K562 (cell line): Measurements from ENCODE around the gene LZTR1. TPM values are rescaled to one million over a fixed set of nuclear protein-coding genes. Genes with fewer than 3 reads are reported as not detected.

Experiments used
- ATAC-seq: fragments of 200-7000 bp; cut with Tn5 transposase; 3 replicates; pipeline ENCODE4 v1.9.1; 2020; ENCODE audit warnings: moderate library complexity
- BruUV-seq: library from RNA; stranded (reverse); fragments of 400-500 nt; replicated peaks from 2 replicates; lab custom pipeline; 2021; lab: Mats Ljungman, UMichigan
- CTCF ChIA-PET: fragments of 300-600 bp; formaldehyde crosslinking; extraction: SDS; loops from one replicate; lab custom pipeline; 2021; ENCODE audit warnings: low intra/inter-chr PET ratio; lab: Yijun Ruan, JAX
- POLR2A ChIA-PET: fragments of 300-600, 350-650 bp; sonication (Branson Sonifier 250); formaldehyde crosslinking; extraction: SDS; loops from one replicate; lab custom pipeline; 2021; ENCODE audit warnings: antibody characterized with exemption, inconsistent platforms; lab: Yijun Ruan, JAX
- DNase-seq, 4 experiments: peaks; one replicate each; pipeline versions ENCODE4 v3.0.0 to v3.0.0-alpha.2; 2011 to 2018; ENCODE audit warnings: low spot score in 3 of 4, mixed read lengths in 3 of 4; ENCODE audit errors: extremely low read depth in 1 of 4
- FAIRE-seq: peaks from 2 replicates; lab custom pipeline; 2011; peaks lifted over from hg19 to GRCh38; lab: Jason Lieb, UNC
- H2AFZ ChIP-seq: 2 replicates; pipeline ENCODE4 v1.6.0; 2011; ENCODE audit warnings: low read depth, low read length, control low read depth, inconsistent platforms
- H3K27ac ChIP-seq: fragments of 200-600 bp; 3 replicates; pipeline ENCODE4 v1.8.0; 2011; ENCODE audit warnings: low read depth, mild to moderate bottlenecking, control low read depth, inconsistent platforms, low read length, moderate library complexity, mixed read lengths; ENCODE audit errors: extremely low read depth
- H3K27me3 ChIP-seq, 2 experiments: fragments of 300-600 bp in 1 of 2; 2 replicates in 1 of 2; 3 replicates in 1 of 2; pipeline versions ENCODE4 v1.6.0 to v1.8.0; 2011; ENCODE audit warnings: inconsistent platforms in 2 of 2, low read length in 2 of 2, mild to moderate bottlenecking in 1 of 2, mixed read lengths in 1 of 2, moderate library complexity in 1 of 2; ENCODE audit not compliant: control insufficient read depth in 2 of 2, insufficient read depth in 2 of 2
- H3K36me3 ChIP-seq: fragments of 300-600 bp; 3 replicates; pipeline ENCODE4 v1.8.0; 2011; ENCODE audit warnings: mild to moderate bottlenecking, low read length, inconsistent platforms; ENCODE audit not compliant: control insufficient read depth, insufficient read depth
- H3K4me1 ChIP-seq, 2 experiments: fragments of 200-600 bp in 1 of 2; replicated peaks in 1 of 2; 2 replicates in 1 of 2; 3 replicates in 1 of 2; pipeline versions ENCODE4 v1.5.1 to v1.8.0; 2011; ENCODE audit warnings: inconsistent platforms in 2 of 2, low read length in 2 of 2, mild to moderate bottlenecking in 1 of 2, mixed read lengths in 1 of 2, moderate library complexity in 1 of 2; ENCODE audit not compliant: control insufficient read depth in 2 of 2, insufficient read depth in 2 of 2
- H3K4me2 ChIP-seq: 2 replicates; pipeline ENCODE4 v1.6.1; 2011; ENCODE audit warnings: low read length, control low read depth, inconsistent platforms, mixed read lengths; ENCODE audit not compliant: insufficient read depth
- H3K4me3 ChIP-seq: fragments of 200-600 bp; sonication (generic), shearing (Covaris generic); 2 replicates; pipeline ENCODE4 v1.5.1; 2016; ENCODE audit warnings: control low read depth, inconsistent platforms
- H3K79me2 ChIP-seq: fragments of 200-600 bp; 3 replicates; pipeline ENCODE4 v1.8.0; 2011; ENCODE audit warnings: low read length, inconsistent platforms; ENCODE audit not compliant: control insufficient read depth, insufficient read depth
- H3K9ac ChIP-seq, 2 experiments: 2 replicates each; pipeline versions ENCODE4 v1.6.0 to v1.6.1; 2011; ENCODE audit warnings: low read depth in 2 of 2, low read length in 2 of 2, control low read depth in 1 of 2, inconsistent platforms in 1 of 2, mild to moderate bottlenecking in 1 of 2, mixed read lengths in 1 of 2; ENCODE audit not compliant: insufficient read depth in 1 of 2
- H3K9me1 ChIP-seq: one replicate; pipeline ENCODE4 v1.6.0; 2011; ENCODE audit warnings: inconsistent platforms, mild to moderate bottlenecking, low read length, moderate library complexity; ENCODE audit not compliant: control insufficient read depth, insufficient read depth
- H3K9me3 ChIP-seq: replicated peaks from 2 replicates; pipeline ENCODE4 v1.5.1; 2011; ENCODE audit warnings: low read depth, low read length, inconsistent platforms; ENCODE audit not compliant: control insufficient read depth, insufficient read depth
- H4K20me1 ChIP-seq: replicated peaks from 2 replicates; pipeline ENCODE4 v1.6.1; 2011; ENCODE audit warnings: low read length, inconsistent platforms, mixed read lengths; ENCODE audit not compliant: control insufficient read depth, insufficient read depth
- CAMTA2 ChIP-seq: fragments of 250-450 bp; sonication (Bioruptor Pico); conservative IDR thresholded peaks from 2 replicates; pipeline ENCODE4 v1.5.1; 2022
- CCNT2 ChIP-seq: IDR thresholded peaks from 2 replicates; pipeline ENCODE4 v1.6.1; 2011; ENCODE audit warnings: borderline replicate concordance, low read depth, mild to moderate bottlenecking, moderate library complexity, mixed read lengths, low read length; ENCODE audit not compliant: insufficient read length; ENCODE audit errors: extremely low read depth
- E2F3 ChIP-seq: fragments of 250-450 bp; sonication (Bioruptor Pico); IDR thresholded peaks from 2 replicates; pipeline ENCODE4 v1.4.0; 2020; ENCODE audit warnings: mild to moderate bottlenecking
- HDAC8 ChIP-seq: fragments of 450-650 bp; IDR thresholded peaks from 2 replicates; pipeline ENCODE4 v1.6.1; 2016; ENCODE audit warnings: mild to moderate bottlenecking, missing genetic modification characterization, moderate library complexity, missing compliant biosample characterization
- NR4A1 ChIP-seq, 2 experiments: fragments of 250-450 bp in 1 of 2; fragments of 450-650 bp in 1 of 2; sonication (Bioruptor Pico) in 1 of 2; IDR thresholded peaks; 2 replicates each; pipeline versions ENCODE4 v1.4.0 to v1.6.1; 2016 to 2020; ENCODE audit warnings: mild to moderate bottlenecking in 2 of 2, missing compliant biosample characterization in 1 of 2, missing genetic modification characterization in 1 of 2, moderate library complexity in 1 of 2
- TAF15 ChIP-seq: fragments of 200-400 bp; formaldehyde crosslinking; IDR thresholded peaks from 2 replicates; pipeline ENCODE4 v1.6.1; 2017; ENCODE audit warnings: mild to moderate bottlenecking, low read depth, low read length, moderate library complexity
- WHSC1 ChIP-seq: IDR thresholded peaks from one replicate; pipeline ENCODE4 v1.6.1; 2012; ENCODE audit warnings: low read length, control low read depth, inconsistent platforms
- ZNF165 ChIP-seq: fragments of 250-450 bp; sonication (Bioruptor Pico); IDR thresholded peaks from 2 replicates; pipeline ENCODE4 v1.4.0; 2020; ENCODE audit warnings: borderline replicate concordance
- ZNF644 ChIP-seq: fragments of 200-800 bp; sonication (Bioruptor generic); IDR thresholded peaks from 2 replicates; pipeline ENCODE4 v1.6.1; 2016; ENCODE audit warnings: low read depth, missing genetic modification characterization, missing compliant biosample characterization
- ZNF764 ChIP-seq: fragments of 250-450 bp; sonication (Bioruptor Pico); IDR thresholded peaks from 2 replicates; pipeline ENCODE4 v1.4.0; 2020; ENCODE audit warnings: low read depth, mild to moderate bottlenecking, moderate library complexity
- WGBS: fragments of 100-300 bp; shearing (Covaris generic); methylation state at CpG from one replicate; pipeline ENCODE4 v1.1.6; 2016; ENCODE audit warnings: low coverage, mixed read lengths; ENCODE audit not compliant: insufficient coverage; ENCODE audit errors: missing lambda C conversion rate; 5-methylcytosine and 5-hydroxymethylcytosine counted together
- in situ Hi-C: fragments of 300-500 bp; cut with MboI; formaldehyde crosslinking; loops from 4 replicates; pipeline ENCODE4 v1.15.0; 2018; ENCODE audit warnings: inconsistent platforms, mixed read lengths
- intact Hi-C: fragments of 100-400 bp; cut with micrococcal nuclease; formaldehyde crosslinking; loops from 2 replicates; pipeline ENCODE4 v1.14.2; 2022
- polyA plus RNA-seq, 8 experiments: library from polyadenylated mRNA; depleted of rRNA in 4 of 8; stranded (reverse) in 5 of 8; unstranded in 3 of 8; fragments of >200 nt; fragmentation: Nextera tagmentation in 2 of 8; fragmentation: Illumina TruSeq in 1 of 8; extraction: Ambion mirVana in 2 of 8; extraction: Trizol in 1 of 8; gene quantifications; 2 replicates each; pipeline versions ENCODE4 v1.2.1 to v1.2.3, GENCODE V29; 2011 to 2014; ENCODE audit warnings: inconsistent platforms in 1 of 8, missing spikeins in 1 of 8
- total RNA-seq, 7 experiments: library from RNA; depleted of rRNA in 6 of 7; stranded (reverse); fragments of >200 nt in 6 of 7; fragmentation: Illumina TruSeq in 2 of 7; extraction: Trizol in 2 of 7; gene quantifications; 2 replicates each; pipeline versions ENCODE4 v1.2.1 to v1.2.3, GENCODE V29; 2011 to 2021; ENCODE audit warnings: low replicate concordance in 1 of 7
- TF ChIP-seq, protein P1 (sequence below): sonication (generic); formaldehyde crosslinking; IDR thresholded peaks from 2 replicates; pipeline ENCODE4 v1.8.1; 2023; ENCODE audit warnings: mild to moderate bottlenecking, missing genetic modification reagents
- TF ChIP-seq, protein P2 (sequence below): sonication (generic); formaldehyde crosslinking; IDR thresholded peaks from 2 replicates; pipeline ENCODE4 v1.8.0; 2022; ENCODE audit warnings: mild to moderate bottlenecking, low read depth, missing genetic modification reagents
- TF ChIP-seq, protein P3 (sequence below), 2 experiments: IDR thresholded peaks; 2 replicates each; pipeline ENCODE4 v1.6.1; 2011; ENCODE audit warnings: borderline replicate concordance in 1 of 2, control low read depth in 1 of 2, low read depth in 1 of 2, low read length in 1 of 2, mild to moderate bottlenecking in 1 of 2, mixed read lengths in 1 of 2, moderate library complexity in 1 of 2; ENCODE audit not compliant: insufficient read depth in 1 of 2, insufficient read length in 1 of 2, poor library complexity in 1 of 2, severe bottlenecking in 1 of 2; ENCODE audit errors: extremely low read depth in 1 of 2

The LZTR1 gene
- total and polyA plus RNA-seq, 9 of the 15 experiments (the other 6 are each of a cell fraction or from before 2014, with no cell fraction given): 2.2 to 135 (median 63.0) TPM

DNA sequence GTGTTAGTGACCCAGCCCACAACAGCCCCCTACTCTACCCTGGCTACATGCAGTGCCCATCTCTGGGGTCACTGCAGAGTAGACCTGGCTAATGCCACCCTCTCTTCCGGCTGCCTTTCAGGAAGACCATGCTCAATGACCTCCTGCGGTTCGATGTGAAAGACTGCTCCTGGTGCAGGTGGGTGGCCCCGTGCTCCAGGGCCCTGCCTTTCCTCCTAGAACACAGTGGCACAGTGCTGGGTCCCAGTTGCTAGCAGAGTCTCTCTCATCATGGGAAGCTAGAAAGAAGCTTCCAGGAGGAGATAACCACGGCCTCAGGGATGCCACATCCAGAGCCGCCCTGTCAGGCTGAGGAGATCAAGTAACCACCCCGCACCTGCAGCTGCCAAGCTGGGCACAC, 3.6 kb downstream of the LZTR1 start:
- ChIA-PET CTCF (no interaction called here), POLR2A (interaction anchor here (0.7 to 6.8 kb wide), 7 partner anchors 10 to 87 kb away, joined by 3 to 127 read pairs (median 5); partner anchors contain the start of gene THAP7)
- no peak overlapping the region for H2AFZ ChIP-seq
- DNase-seq (no peak), ATAC-seq (no peak), FAIRE-seq (no peak)
- WGBS: 96% methylated on average over 7 of the region's 7 CpGs
- H3K79me2 ChIP-seq: peaks cover 23% of the 10 kb centered on the region
- BruUV-seq: no TSS peak
- no peaks in the 10 kb centered on the region for H3K27me3 ChIP-seq
- peaks cover 17 to 49% of the 10 kb centered on the region in 2 experiments for H3K4me1 ChIP-seq
- H3K4me3 ChIP-seq: no peak overlapping the region
- intact Hi-C loops: no loop called here
- H3K4me2 ChIP-seq: no peak overlapping the region
- H3K9me3 ChIP-seq: no peaks in the 10 kb centered on the region
- H3K27ac ChIP-seq: no peak overlapping the region
- H3K36me3 ChIP-seq: peaks cover 67% of the 10 kb centered on the region
- H4K20me1 ChIP-seq: 0 out of 2 replicates have a peak, but pooled peaks cover 4% of the 10 kb centered on the region
- no peak for TF ChIP-seq ZNF644 (tag)
- TF ChIP-seq, protein P1, sequence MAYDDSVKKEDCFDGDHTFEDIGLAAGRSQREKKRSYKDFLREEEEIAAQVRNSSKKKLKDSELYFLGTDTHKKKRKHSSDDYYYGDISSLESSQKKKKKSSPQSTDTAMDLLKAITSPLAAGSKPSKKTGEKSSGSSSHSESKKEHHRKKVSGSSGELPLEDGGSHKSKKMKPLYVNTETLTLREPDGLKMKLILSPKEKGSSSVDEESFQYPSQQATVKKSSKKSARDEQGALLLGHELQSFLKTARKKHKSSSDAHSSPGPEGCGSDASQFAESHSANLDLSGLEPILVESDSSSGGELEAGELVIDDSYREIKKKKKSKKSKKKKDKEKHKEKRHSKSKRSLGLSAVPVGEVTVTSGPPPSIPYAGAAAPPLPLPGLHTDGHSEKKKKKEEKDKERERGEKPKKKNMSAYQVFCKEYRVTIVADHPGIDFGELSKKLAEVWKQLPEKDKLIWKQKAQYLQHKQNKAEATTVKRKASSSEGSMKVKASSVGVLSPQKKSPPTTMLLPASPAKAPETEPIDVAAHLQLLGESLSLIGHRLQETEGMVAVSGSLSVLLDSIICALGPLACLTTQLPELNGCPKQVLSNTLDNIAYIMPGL (CRISPR knock-in tag): 0 out of 2 replicates have a peak, but pooled peaks have one; percentile 30
- TF ChIP-seq ZNF764 (CRISPR knock-in tag): 0 out of 2 replicates have a peak, but pooled peaks have one; percentile 26
- 0 out of 2 replicates have a peak, but pooled peaks have one; percentile 57 for TF ChIP-seq CAMTA2
- TF ChIP-seq TAF15: no peak
- peak; percentile 65; the same call in 1 of the 2 replicates for TF ChIP-seq E2F3 (CRISPR knock-in tag)
- peak; percentile 57; the same call in 1 of the 2 replicates for TF ChIP-seq ZNF165 (CRISPR knock-in tag)
- no peak for TF ChIP-seq HDAC8 (tag)
- peak; percentile 43 for TF ChIP-seq WHSC1
- 0 out of 2 replicates have a peak, but pooled peaks have one; percentile 11 for TF ChIP-seq NR4A1 (CRISPR knock-in tag; IDR thresholded peaks at IDR 0.05)
- no peak for TF ChIP-seq NR4A1 (tag; IDR thresholded peaks at IDR 0.05)
- TF ChIP-seq, protein P2, sequence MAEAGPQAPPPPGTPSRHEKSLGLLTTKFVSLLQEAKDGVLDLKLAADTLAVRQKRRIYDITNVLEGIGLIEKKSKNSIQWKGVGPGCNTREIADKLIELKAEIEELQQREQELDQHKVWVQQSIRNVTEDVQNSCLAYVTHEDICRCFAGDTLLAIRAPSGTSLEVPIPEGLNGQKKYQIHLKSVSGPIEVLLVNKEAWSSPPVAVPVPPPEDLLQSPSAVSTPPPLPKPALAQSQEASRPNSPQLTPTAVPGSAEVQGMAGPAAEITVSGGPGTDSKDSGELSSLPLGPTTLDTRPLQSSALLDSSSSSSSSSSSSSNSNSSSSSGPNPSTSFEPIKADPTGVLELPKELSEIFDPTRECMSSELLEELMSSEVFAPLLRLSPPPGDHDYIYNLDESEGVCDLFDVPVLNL (CRISPR knock-in tag): no peak
- TF ChIP-seq, protein P3, sequence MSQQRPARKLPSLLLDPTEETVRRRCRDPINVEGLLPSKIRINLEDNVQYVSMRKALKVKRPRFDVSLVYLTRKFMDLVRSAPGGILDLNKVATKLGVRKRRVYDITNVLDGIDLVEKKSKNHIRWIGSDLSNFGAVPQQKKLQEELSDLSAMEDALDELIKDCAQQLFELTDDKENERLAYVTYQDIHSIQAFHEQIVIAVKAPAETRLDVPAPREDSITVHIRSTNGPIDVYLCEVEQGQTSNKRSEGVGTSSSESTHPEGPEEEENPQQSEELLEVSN (IDR thresholded peaks at IDR 0.05; ENCODE audit: borderline replicate concordance in 1 of 2, extremely low read depth in 1 of 2, insufficient read depth in 1 of 2, insufficient read length in 1 of 2, low read depth in 1 of 2, low read length in 1 of 2, poor library complexity in 1 of 2, severe bottlenecking in 1 of 2): peak in 1 of 2 experiments; percentile 3
- TF ChIP-seq CCNT2: no peak
- H3K9ac ChIP-seq: peak overlapping the region in 1 of 2 experiments; percentile 31; a peak in 2 of 4 replicates
- peaks cover 17% of the 10 kb centered on the region for H3K9me1 ChIP-seq
- in situ Hi-C loops: no loop called here
